BJ (cell line): ENCODE results near the gene ZNF891. TPM values are rescaled to one million over a fixed set of nuclear protein-coding genes. Genes with fewer than 3 reads are reported as not detected.

Experiments
- CTCF ChIA-PET: fragments of 350-600 bp; formaldehyde crosslinking; extraction: SDS; loops from one replicate; lab custom pipeline; 2021; ENCODE audit warnings: antibody characterized with exemption, inconsistent platforms; lab: Yijun Ruan, JAX
- POLR2A ChIA-PET: fragments of 300-600 bp; sonication (Branson Sonifier 250); formaldehyde crosslinking; extraction: SDS; loops from one replicate; lab custom pipeline; 2021; ENCODE audit warnings: antibody characterized with exemption; lab: Charles Lee
- DNase-seq: peaks from one replicate; pipeline ENCODE4 v3.0.0-alpha.2; 2011; ENCODE audit warnings: low read depth
- H3K27me3 ChIP-seq: 2 replicates; pipeline ENCODE4 v1.6.0; 2011; ENCODE audit warnings: low read length; ENCODE audit not compliant: control insufficient read depth, insufficient read depth
- H3K36me3 ChIP-seq: 2 replicates; pipeline ENCODE4 v1.5.1; 2011; ENCODE audit warnings: low read length; ENCODE audit not compliant: control insufficient read depth, insufficient read depth
- H3K4me3 ChIP-seq: 2 replicates; pipeline ENCODE4 v1.5.1; 2011; ENCODE audit warnings: low read depth, mild to moderate bottlenecking, control low read depth, low read length
- polyA plus RNA-seq: library from polyadenylated mRNA; depleted of rRNA; stranded (reverse); fragments of >200 nt; gene quantifications from 2 replicates; pipeline ENCODE4 v1.2.3, GENCODE V29; 2011; rRNA removed
- TF ChIP-seq, protein P1 (sequence below): IDR thresholded peaks from 2 replicates; pipeline ENCODE4 v1.5.1; 2011; ENCODE audit warnings: low read depth, mild to moderate bottlenecking, control low read depth, inconsistent platforms, low read length, moderate library complexity; ENCODE audit not compliant: insufficient read depth

Gene ZNF891
- polyA plus RNA-seq, 1 experiment, result 0.21 TPM

GRCh38 chr12:133063556-133063955 lies 66.5 kb downstream of the ZNF891 start:
- no peaks in the 10 kb centered on the region for H3K27me3 ChIP-seq
- H3K36me3 ChIP-seq, result no peaks in the 10 kb centered on the region
- POLR2A ChIA-PET, result no interaction called here
- CTCF ChIA-PET, result interaction anchor here (1.0 kb wide), 1 partner anchor 13 kb away, joined by 3 read pairs; no protein-coding TSS in a partner anchor
- TF ChIP-seq, protein P1, sequence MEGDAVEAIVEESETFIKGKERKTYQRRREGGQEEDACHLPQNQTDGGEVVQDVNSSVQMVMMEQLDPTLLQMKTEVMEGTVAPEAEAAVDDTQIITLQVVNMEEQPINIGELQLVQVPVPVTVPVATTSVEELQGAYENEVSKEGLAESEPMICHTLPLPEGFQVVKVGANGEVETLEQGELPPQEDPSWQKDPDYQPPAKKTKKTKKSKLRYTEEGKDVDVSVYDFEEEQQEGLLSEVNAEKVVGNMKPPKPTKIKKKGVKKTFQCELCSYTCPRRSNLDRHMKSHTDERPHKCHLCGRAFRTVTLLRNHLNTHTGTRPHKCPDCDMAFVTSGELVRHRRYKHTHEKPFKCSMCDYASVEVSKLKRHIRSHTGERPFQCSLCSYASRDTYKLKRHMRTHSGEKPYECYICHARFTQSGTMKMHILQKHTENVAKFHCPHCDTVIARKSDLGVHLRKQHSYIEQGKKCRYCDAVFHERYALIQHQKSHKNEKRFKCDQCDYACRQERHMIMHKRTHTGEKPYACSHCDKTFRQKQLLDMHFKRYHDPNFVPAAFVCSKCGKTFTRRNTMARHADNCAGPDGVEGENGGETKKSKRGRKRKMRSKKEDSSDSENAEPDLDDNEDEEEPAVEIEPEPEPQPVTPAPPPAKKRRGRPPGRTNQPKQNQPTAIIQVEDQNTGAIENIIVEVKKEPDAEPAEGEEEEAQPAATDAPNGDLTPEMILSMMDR, result no peak
- H3K4me3 ChIP-seq, result no peak overlapping the region
- DNase-seq, result no peak

- ChIA-PET CTCF (no interaction called here), POLR2A (no interaction called here)
- Histone ChIP-seq H3K27me3 (no peaks in the 10 kb centered on the region), H3K4me3 (no peak overlapping the region), H3K36me3 (no peaks in the 10 kb centered on the region; the same call in 1 of the 2 replicates)
- DNase-seq, result no peak
- TF ChIP-seq, protein P1, result no peak
Measured at GRCh38 chr12:133061954-133062353, 68.1 kb downstream of the ZNF891 start.

DNA sequence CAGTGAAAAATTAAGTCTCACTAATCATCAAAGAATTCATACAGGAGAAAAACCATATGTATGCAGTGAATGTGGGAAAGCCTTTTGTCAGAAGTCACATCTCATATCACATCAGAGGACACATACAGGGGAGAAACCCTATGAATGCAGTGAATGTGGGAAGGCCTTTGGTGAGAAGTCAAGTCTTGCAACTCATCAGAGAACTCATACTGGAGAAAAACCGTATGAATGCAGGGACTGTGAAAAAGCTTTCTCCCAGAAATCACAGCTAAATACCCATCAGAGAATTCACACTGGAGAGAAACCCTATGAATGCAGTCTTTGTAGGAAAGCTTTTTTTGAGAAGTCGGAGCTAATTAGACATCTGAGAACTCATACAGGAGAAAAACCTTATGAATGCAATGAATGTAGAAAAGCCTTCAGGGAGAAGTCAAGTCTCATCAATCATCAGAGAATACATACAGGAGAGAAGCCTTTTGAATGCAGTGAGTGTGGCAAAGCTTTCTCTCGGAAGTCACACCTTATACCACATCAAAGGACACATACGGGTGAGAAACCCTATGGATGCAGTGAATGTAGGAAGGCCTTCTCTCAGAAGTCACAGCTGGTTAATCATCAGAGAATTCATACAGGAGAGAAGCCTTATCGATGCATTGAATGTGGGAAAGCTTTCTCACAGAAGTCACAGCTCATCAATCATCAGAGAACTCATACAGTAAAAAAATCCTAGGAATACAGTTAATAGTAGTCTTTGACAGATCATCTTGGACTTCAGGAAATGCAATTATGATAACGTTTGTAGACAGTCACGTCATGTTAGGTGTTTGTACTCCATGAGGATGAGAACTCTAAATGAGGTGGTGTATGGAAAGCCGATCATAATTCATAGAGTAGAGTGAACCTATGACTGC lies 71.6 kb downstream of the ZNF891 start:
- H3K36me3 ChIP-seq, result peaks cover 2% of the 10 kb centered on the region
- ChIA-PET CTCF (no interaction called here), POLR2A (no interaction called here)
- no peak for DNase-seq
- TF ChIP-seq, protein P1, result no peak
- no peak overlapping the region for H3K4me3 ChIP-seq
- no peaks in the 10 kb centered on the region for H3K27me3 ChIP-seq

- CTCF ChIA-PET, result no interaction called here
- Histone ChIP-seq H3K4me3 (no peak overlapping the region), H3K27me3 (no peaks in the 10 kb centered on the region), H3K36me3 (peaks cover 4% of the 10 kb centered on the region)
- TF ChIP-seq, protein P1, result no peak
- POLR2A ChIA-PET, result no interaction called here
- DNase-seq, result no peak
Measured at GRCh38 chr12:133057446-133057845, 72.6 kb downstream of the ZNF891 start.

Other genes with a start within 250 kb of the ZNF891 start
- gene CHFR, start 242.7 kb downstream of the ZNF891 start, polyA plus RNA-seq, result 29.5 and 41.6 TPM in 2 replicates
- gene ZNF605, start 174.0 kb downstream of the ZNF891 start, polyA plus RNA-seq, result 4.7 and 8.7 TPM in 2 replicates
- gene ZNF26, start 143.9 kb downstream of the ZNF891 start, polyA plus RNA-seq, result 3.9 and 4.6 TPM in 2 replicates
- 9.7 and 16.2 TPM in 2 replicates for gene ZNF84, start 92.8 kb downstream of the ZNF891 start, polyA plus RNA-seq
- gene ZNF140, start 49.4 kb downstream of the ZNF891 start, polyA plus RNA-seq, result 11.8 and 14.6 TPM in 2 replicates
- gene ZNF10, start 353 bp upstream of the ZNF891 start, polyA plus RNA-seq, result 2.0 and 4.3 TPM in 2 replicates
- 9.9 and 16.2 TPM in 2 replicates for gene ZNF268, start 51.2 kb upstream of the ZNF891 start, polyA plus RNA-seq
- gene ANHX, start 105.6 kb upstream of the ZNF891 start, polyA plus RNA-seq, result not detected in 2 replicates